DOHH2 (cell line): ENCODE data around the gene ZNF93.
"Not testable (repeated sequence)": the region's sequence is repeated elsewhere in the genome, so short reads cannot be mapped to it uniquely, and the experiment has no call there.

Experiments used
- H3F3A ChIP-seq: fragments of 200-600 bp; sonication (generic), shearing (Covaris generic); 2 replicates; pipeline ENCODE4 v1.6.0; 2016; ENCODE audit warnings: antibody characterized with exemption, mild to moderate bottlenecking; ENCODE audit not compliant: control insufficient read depth, insufficient read depth
- H3K27ac ChIP-seq: fragments of 200-600 bp; sonication (generic); 2 replicates; pipeline ENCODE4 v1.5.1; 2014; ENCODE audit warnings: low read depth, mild to moderate bottlenecking, low read length, moderate library complexity
- H3K27me3 ChIP-seq: fragments of 200-600 bp; sonication (generic); 2 replicates; pipeline ENCODE4 v1.6.1; 2014; ENCODE audit warnings: mild to moderate bottlenecking, low read length, mixed read lengths; ENCODE audit not compliant: control insufficient read depth
- H3K36me3 ChIP-seq: fragments of 200-600 bp; sonication (generic); 2 replicates; pipeline ENCODE4 v1.6.1; 2014; ENCODE audit warnings: mild to moderate bottlenecking, low read length, moderate library complexity, mixed read lengths; ENCODE audit not compliant: control insufficient read depth
- H3K4me1 ChIP-seq: fragments of 200-600 bp; sonication (generic); 2 replicates; pipeline ENCODE4 v1.6.1; 2014; ENCODE audit warnings: mild to moderate bottlenecking, low read length, mixed read lengths; ENCODE audit not compliant: control insufficient read depth
- H3K4me2 ChIP-seq: fragments of 200-600 bp; sonication (generic); 2 replicates; pipeline ENCODE4 v1.6.0; 2014; ENCODE audit warnings: mild to moderate bottlenecking, low read length, moderate library complexity
- H3K4me3 ChIP-seq: fragments of 200-600 bp; sonication (generic); 2 replicates; pipeline ENCODE4 v1.5.1; 2014; ENCODE audit warnings: mild to moderate bottlenecking, low read length, mixed read lengths
- H3K79me2 ChIP-seq: fragments of 200-600 bp; sonication (generic); 2 replicates; pipeline ENCODE4 v1.6.1; 2014; ENCODE audit warnings: mild to moderate bottlenecking, low read length, mixed read lengths; ENCODE audit not compliant: control insufficient read depth
- H3K9me2 ChIP-seq: fragments of 200-600 bp; sonication (generic); replicated peaks from 2 replicates; pipeline ENCODE4 v1.6.1; 2014; ENCODE audit warnings: mild to moderate bottlenecking, low read length, mixed read lengths; ENCODE audit not compliant: control insufficient read depth
- H3K9me3 ChIP-seq: fragments of 200-600 bp; sonication (generic); 2 replicates; pipeline ENCODE4 v1.6.1; 2014; ENCODE audit warnings: antibody characterized with exemption, low read length, mixed read lengths; ENCODE audit not compliant: control insufficient read depth, insufficient read depth
- H4K20me1 ChIP-seq: fragments of 200-600 bp; sonication (generic); 2 replicates; pipeline ENCODE4 v1.6.0; 2014; ENCODE audit warnings: low read depth, mild to moderate bottlenecking, antibody characterized with exemption, low read length, moderate library complexity; ENCODE audit not compliant: control insufficient read depth, insufficient read depth
- CTCF ChIP-seq: fragments of 200-600 bp; sonication (generic); IDR thresholded peaks from one replicate; pipeline ENCODE4 v1.5.1; 2014; ENCODE audit warnings: antibody characterized with exemption, mild to moderate bottlenecking, low read depth, low read length; ENCODE audit not compliant: poor library complexity, severe bottlenecking
- EZH2phosphoT487 ChIP-seq: fragments of 200-600 bp; sonication (generic); IDR thresholded peaks from 2 replicates; pipeline ENCODE4 v1.6.1; 2017; ENCODE audit warnings: borderline replicate concordance, mild to moderate bottlenecking, antibody characterized with exemption, low read length, moderate library complexity, mixed read lengths

Gene ZNF93

DNA sequence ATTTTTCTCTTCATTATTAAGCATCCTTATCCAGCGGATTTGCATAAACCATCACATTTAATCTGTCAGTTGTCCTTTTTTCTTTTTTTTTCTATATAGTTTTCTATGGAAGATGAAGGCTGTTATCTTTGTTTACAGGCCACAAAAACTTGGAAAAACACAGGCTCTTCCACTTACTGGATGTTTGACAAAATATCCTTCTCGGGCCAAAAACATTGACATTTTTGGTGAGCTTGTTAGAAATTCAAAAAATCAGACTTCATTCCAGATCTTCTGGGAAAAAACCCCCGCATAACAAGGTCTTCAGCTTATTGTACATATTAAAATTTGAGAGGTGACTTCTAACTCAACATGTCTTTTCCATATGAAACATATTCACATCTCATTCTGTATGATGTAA lies 13.8 kb downstream of the ZNF93 start:
- TF ChIP-seq CTCF: no peak
- H3K4me3 ChIP-seq: no peak overlapping the region
- 0 out of 2 replicates have a peak, but pooled peaks cover 4% of the 10 kb centered on the region for H3K9me3 ChIP-seq
- H3K36me3 ChIP-seq: peaks cover 40% of the 10 kb centered on the region
- no peaks in the 10 kb centered on the region for H3K27me3 ChIP-seq
- H3K9me2 ChIP-seq: no peaks in the 10 kb centered on the region
- H3K79me2 ChIP-seq: peaks cover 22% of the 10 kb centered on the region
- H3F3A ChIP-seq: no peaks in the 10 kb centered on the region; the same call in 1 of the 2 replicates
- no peak overlapping the region for H3K4me2 ChIP-seq
- H3K27ac ChIP-seq: no peak overlapping the region
- no peaks in the 10 kb centered on the region for H3K4me1 ChIP-seq
- H4K20me1 ChIP-seq: no peaks in the 10 kb centered on the region

DNA sequence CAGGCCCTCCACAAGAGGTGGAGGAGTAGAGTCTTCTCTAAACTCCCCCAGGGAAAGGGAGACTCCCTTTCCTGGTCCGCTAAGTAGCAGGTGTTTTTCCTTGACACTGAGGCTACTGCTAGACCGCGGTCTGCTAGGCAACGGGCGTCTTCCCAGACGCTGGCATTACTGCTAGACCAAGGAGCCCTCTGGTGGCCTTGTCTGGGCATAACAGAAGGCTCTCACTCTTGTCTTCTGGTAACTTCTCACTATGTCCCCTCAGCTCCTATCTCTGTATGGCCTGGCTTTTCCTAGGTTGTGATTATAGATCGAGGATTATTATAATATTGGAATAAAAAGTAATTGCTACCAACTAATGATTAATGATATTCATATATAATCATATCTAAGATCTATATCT lies 29.7 kb downstream of the ZNF93 start:
- H3K9me3 ChIP-seq: peaks cover 45% of the 10 kb centered on the region
- not testable (repeated sequence) for H3K4me1 ChIP-seq, H3K27me3 ChIP-seq, H3F3A ChIP-seq, H3K9me2 ChIP-seq, H3K4me2 ChIP-seq, H3K27ac ChIP-seq, H3K79me2 ChIP-seq, H3K4me3 ChIP-seq, H4K20me1 ChIP-seq
- H3K36me3 ChIP-seq: peaks cover 80% of the 10 kb centered on the region

DNA sequence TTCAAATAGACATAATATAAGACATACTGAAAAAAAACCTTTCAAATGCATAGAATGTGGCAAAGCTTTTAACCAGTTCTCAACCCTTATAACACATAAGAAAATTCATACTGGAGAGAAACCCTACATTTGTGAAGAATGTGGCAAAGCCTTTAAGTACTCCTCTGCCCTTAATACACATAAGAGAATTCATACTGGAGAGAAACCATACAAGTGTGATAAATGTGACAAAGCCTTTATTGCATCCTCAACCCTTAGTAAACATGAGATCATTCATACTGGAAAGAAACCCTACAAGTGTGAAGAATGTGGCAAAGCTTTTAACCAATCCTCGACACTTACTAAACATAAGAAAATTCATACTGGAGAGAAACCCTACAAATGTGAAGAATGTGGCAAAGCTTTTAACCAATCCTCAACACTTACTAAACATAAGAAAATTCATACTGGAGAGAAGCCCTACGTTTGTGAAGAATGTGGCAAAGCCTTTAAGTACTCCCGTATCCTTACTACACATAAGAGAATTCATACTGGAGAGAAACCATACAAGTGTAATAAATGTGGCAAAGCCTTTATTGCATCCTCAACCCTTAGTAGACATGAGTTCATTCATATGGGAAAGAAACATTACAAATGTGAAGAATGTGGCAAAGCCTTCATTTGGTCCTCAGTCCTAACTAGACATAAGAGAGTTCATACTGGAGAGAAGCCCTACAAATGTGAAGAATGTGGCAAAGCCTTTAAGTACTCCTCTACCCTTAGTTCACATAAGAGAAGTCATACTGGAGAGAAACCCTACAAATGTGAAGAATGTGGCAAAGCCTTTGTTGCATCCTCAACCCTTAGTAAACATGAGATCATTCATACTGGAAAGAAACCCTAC lies 32.9 kb downstream of the ZNF93 start:
- not testable (repeated sequence) for H3F3A ChIP-seq, H3K4me3 ChIP-seq, H3K4me2 ChIP-seq, H3K27ac ChIP-seq, H3K79me2 ChIP-seq, H3K27me3 ChIP-seq, H4K20me1 ChIP-seq, H3K9me2 ChIP-seq
- H3K4me1 ChIP-seq: peaks cover 11% of the 10 kb centered on the region
- H3K36me3 ChIP-seq: peaks cover 51% of the 10 kb centered on the region
- peaks cover 47% of the 10 kb centered on the region for H3K9me3 ChIP-seq

GRCh38 chr19:19937403-19937802 lies 36.7 kb downstream of the ZNF93 start:
- Histone ChIP-seq H3K4me1 (peaks cover 11% of the 10 kb centered on the region), H3K4me2 (no peak overlapping the region), H3F3A (peaks cover 10% of the 10 kb centered on the region; the same call in 1 of the 2 replicates), H3K36me3 (peaks cover 31% of the 10 kb centered on the region), H3K27ac (no peak overlapping the region), H3K27me3 (no peaks in the 10 kb centered on the region), H3K9me2 (no peaks in the 10 kb centered on the region), H4K20me1 (no peaks in the 10 kb centered on the region), H3K9me3 (peaks cover 39% of the 10 kb centered on the region), H3K79me2 (no peaks in the 10 kb centered on the region), H3K4me3 (no peak overlapping the region)
- TF ChIP-seq CTCF (no peak), EZH2phosphoT487 (no peak)
